Muscle of leg (tissue), 11 donors: Measurements from ENCODE around the gene OXCT2. TPM values are rescaled to one million over a fixed set of nuclear protein-coding genes. Genes with fewer than 3 reads are reported as not detected.

Experiments
- DNase-seq: peaks from one replicate; pipeline ENCODE4 v3.0.0; 2013
- H3K27ac ChIP-seq: one replicate; pipeline ENCODE4 v1.5.1; 2013; ENCODE audit warnings: mild to moderate bottlenecking, low read length, control low read depth
- H3K27me3 ChIP-seq: one replicate; pipeline ENCODE4 v1.6.1; 2013; ENCODE audit warnings: low read length; ENCODE audit not compliant: control insufficient read depth, insufficient read depth
- H3K36me3 ChIP-seq: one replicate; pipeline ENCODE4 v1.6.1; 2013; ENCODE audit warnings: low read length; ENCODE audit not compliant: control insufficient read depth, insufficient read depth
- H3K4me1 ChIP-seq: one replicate; pipeline ENCODE4 v1.6.1; 2013; ENCODE audit warnings: low read length; ENCODE audit not compliant: control insufficient read depth, insufficient read depth
- H3K4me3 ChIP-seq: one replicate; pipeline ENCODE4 v1.5.1; 2013; ENCODE audit warnings: low read length, control low read depth
- H3K9me3 ChIP-seq: replicated peaks from 2 replicates; pipeline ENCODE4 v1.6.1; 2013; ENCODE audit warnings: low read depth, low read length; ENCODE audit not compliant: control insufficient read depth
- WGBS: methylation state at CpG from one replicate; pipeline ENCODE4 v1.1.5; 2013; ENCODE audit warnings: missing lambda C conversion rate; ENCODE audit not compliant: insufficient coverage; 5-methylcytosine and 5-hydroxymethylcytosine counted together
- polyA plus RNA-seq, 8 donors: library from polyadenylated mRNA; unstranded; fragments of 120-200 nt; gene quantifications; one replicate each; pipeline versions ENCODE4 v1.2.1 to v1.2.3, GENCODE V29; 2013; ENCODE audit warnings: inconsistent platforms in 1 of 8, low replicate concordance in 1 of 8; ENCODE audit not compliant: insufficient read length in 8 of 8, insufficient read depth in 1 of 8
- total RNA-seq: library from RNA; stranded (reverse); fragments of 120-200 nt; gene quantifications from one replicate; pipeline ENCODE4 v1.2.4, GENCODE V29; 2013

OXCT2 gene
- total and polyA plus RNA-seq, 9 donors = 0.09 to 0.47 (median 0.30) TPM; not detected in 2

- Histone ChIP-seq H3K27me3 (peaks cover 43% of the 10 kb centered on the region), H3K9me3 (no peaks in the 10 kb centered on the region), H3K4me1 (no peaks in the 10 kb centered on the region), H3K4me3 (no peak overlapping the region), H3K27ac (no peak overlapping the region), H3K36me3 (no peaks in the 10 kb centered on the region)
- 47% methylated on average over 2 of the region's 3 CpGs for WGBS
- DNase-seq = no peak
Measured at GRCh38 chr1:39732730-39733129, 38.4 kb downstream of the OXCT2 start.

GRCh38 chr1:39729842-39730241 is 41.3 kb downstream of the OXCT2 start:
- H3K9me3 ChIP-seq = no peaks in the 10 kb centered on the region
- H3K27ac ChIP-seq = no peak overlapping the region
- no peaks in the 10 kb centered on the region for H3K4me1 ChIP-seq
- peaks cover 53% of the 10 kb centered on the region for H3K27me3 ChIP-seq
- WGBS = 10% methylated on average over 1 of the region's 4 CpGs
- DNase-seq = no peak
- H3K4me3 ChIP-seq = no peak overlapping the region
- H3K36me3 ChIP-seq = no peaks in the 10 kb centered on the region

GRCh38 chr1:39729030-39729429 is 42.1 kb downstream of the OXCT2 start:
- H3K36me3 ChIP-seq = no peaks in the 10 kb centered on the region
- no peaks in the 10 kb centered on the region for H3K4me1 ChIP-seq
- DNase-seq = no peak
- no peaks in the 10 kb centered on the region for H3K9me3 ChIP-seq
- H3K27me3 ChIP-seq = peaks cover 54% of the 10 kb centered on the region
- WGBS = 50% methylated on average over 2 of the region's 3 CpGs
- no peak overlapping the region for H3K4me3 ChIP-seq
- H3K27ac ChIP-seq = no peak overlapping the region

- H3K27me3 ChIP-seq = peaks cover 51% of the 10 kb centered on the region
Measured at GRCh38 chr1:39727932-39728317, 43.2 kb downstream of the OXCT2 start.

GRCh38 chr1:39727221-39727931 is 43.8 kb downstream of the OXCT2 start:
- H3K27me3 ChIP-seq = peaks cover 48% of the 10 kb centered on the region
- whole genome bisulfite sequencing = 25% methylated on average over 6 of the region's 10 CpGs
- H3K4me1 ChIP-seq = no peaks in the 10 kb centered on the region
- no peaks in the 10 kb centered on the region for H3K36me3 ChIP-seq
- no peaks in the 10 kb centered on the region for H3K9me3 ChIP-seq
- no peak overlapping the region for H3K27ac ChIP-seq
- no peak for DNase-seq
- H3K4me3 ChIP-seq = no peak overlapping the region

More at GRCh38 chr1:39727932-39728317, 43.2 kb downstream of the OXCT2 start:
- no peaks in the 10 kb centered on the region for H3K9me3 ChIP-seq
- H3K4me1 ChIP-seq = no peaks in the 10 kb centered on the region
- no peaks in the 10 kb centered on the region for H3K36me3 ChIP-seq
- H3K27ac ChIP-seq = no peak overlapping the region
- 50% methylated on average over 11 of the region's 14 CpGs for WGBS
- no peak overlapping the region for H3K4me3 ChIP-seq
- DNase-seq = no peak

- Histone ChIP-seq H3K27me3 (peaks cover 48% of the 10 kb centered on the region), H3K36me3 (no peaks in the 10 kb centered on the region), H3K4me3 (no peak overlapping the region), H3K9me3 (no peaks in the 10 kb centered on the region), H3K4me1 (no peaks in the 10 kb centered on the region), H3K27ac (no peak overlapping the region)
- WGBS = no CpG with 5 or more reads among the region's 3 CpGs
- no peak for DNase-seq
Measured at GRCh38 chr1:39726600-39726999, 44.5 kb downstream of the OXCT2 start.

GRCh38 chr1:39722495-39722894 is 48.7 kb downstream of the OXCT2 start:
- H3K9me3 ChIP-seq = no peaks in the 10 kb centered on the region
- no peaks in the 10 kb centered on the region for H3K36me3 ChIP-seq
- WGBS = no CpG with 5 or more reads among the region's 2 CpGs
- peaks cover 34% of the 10 kb centered on the region for H3K27me3 ChIP-seq
- H3K27ac ChIP-seq = no peak overlapping the region
- H3K4me3 ChIP-seq = no peak overlapping the region
- no peak for DNase-seq
- no peaks in the 10 kb centered on the region for H3K4me1 ChIP-seq

GRCh38 chr1:39721664-39722063 is 49.5 kb downstream of the OXCT2 start:
- H3K27me3 ChIP-seq = peaks cover 32% of the 10 kb centered on the region
- no peak overlapping the region for H3K4me3 ChIP-seq
- no peaks in the 10 kb centered on the region for H3K9me3 ChIP-seq
- H3K4me1 ChIP-seq = no peaks in the 10 kb centered on the region
- H3K27ac ChIP-seq = no peak overlapping the region
- no peaks in the 10 kb centered on the region for H3K36me3 ChIP-seq
- no peak for DNase-seq

GRCh38 chr1:39720094-39720999 is 50.8 kb downstream of the OXCT2 start:
- H3K27me3 ChIP-seq = peaks cover 23% of the 10 kb centered on the region
- H3K4me3 ChIP-seq = no peak overlapping the region
- WGBS = 46% methylated on average over 4 of the region's 7 CpGs
- DNase-seq = peak; percentile 73
- H3K27ac ChIP-seq = no peak overlapping the region
- no peaks in the 10 kb centered on the region for H3K36me3 ChIP-seq
- H3K4me1 ChIP-seq = no peaks in the 10 kb centered on the region
- no peaks in the 10 kb centered on the region for H3K9me3 ChIP-seq
